Mesendoderm (in vitro differentiated cells): Measurements from ENCODE around the gene TUBA3C.

ENCODE experiments used
- DNase-seq: peaks from one replicate; pipeline ENCODE4 v3.0.0; 2013
- H2AK5ac ChIP-seq: 2 replicates; pipeline ENCODE4 v1.6.1; 2013; ENCODE audit warnings: low read length, inconsistent platforms
- H2BK120ac ChIP-seq: 2 replicates; pipeline ENCODE4 v1.6.1; 2013; ENCODE audit warnings: low read depth, mild to moderate bottlenecking, low read length, moderate library complexity, mixed read lengths
- H2BK15ac ChIP-seq: replicated peaks from 2 replicates; pipeline ENCODE4 v1.6.1; 2013; ENCODE audit warnings: low read depth, mild to moderate bottlenecking, moderate library complexity
- H2BK5ac ChIP-seq: 2 replicates; pipeline ENCODE4 v1.6.1; 2013; ENCODE audit warnings: low read length, inconsistent platforms
- H3K18ac ChIP-seq: 2 replicates; pipeline ENCODE4 v1.6.1; 2013; ENCODE audit warnings: mild to moderate bottlenecking, low read length, mixed read lengths
- H3K23ac ChIP-seq: one replicate; pipeline ENCODE4 v1.6.1; 2013; ENCODE audit warnings: low read length
- H3K27ac ChIP-seq: 2 replicates; pipeline ENCODE4 v1.5.1; 2013; ENCODE audit warnings: low read depth, mild to moderate bottlenecking, inconsistent platforms, low read length, moderate library complexity
- H3K27me3 ChIP-seq: 2 replicates; pipeline ENCODE4 v1.6.1; 2013; ENCODE audit warnings: low read length, control low read depth, mild to moderate bottlenecking, inconsistent platforms; ENCODE audit not compliant: insufficient read depth, poor library complexity
- H3K36me3 ChIP-seq: 2 replicates; pipeline ENCODE4 v1.6.1; 2013; ENCODE audit warnings: low read length, inconsistent platforms; ENCODE audit not compliant: control insufficient read depth, insufficient read depth
- H3K4ac ChIP-seq: one replicate; pipeline ENCODE4 v1.6.1; 2013; ENCODE audit warnings: low read depth, mild to moderate bottlenecking, low read length, moderate library complexity
- H3K4me1 ChIP-seq: 2 replicates; pipeline ENCODE4 v1.6.1; 2013; ENCODE audit warnings: low read depth, low read length, inconsistent platforms; ENCODE audit not compliant: control insufficient read depth
- H3K4me2 ChIP-seq: 2 replicates; pipeline ENCODE4 v1.6.1; 2013; ENCODE audit warnings: low read length
- H3K4me3 ChIP-seq: 2 replicates; pipeline ENCODE4 v1.5.1; 2013; ENCODE audit warnings: mild to moderate bottlenecking, low read length
- H3K56ac ChIP-seq: one replicate; pipeline ENCODE4 v1.6.1; 2013; ENCODE audit warnings: low read length
- H3K79me1 ChIP-seq: 2 replicates; pipeline ENCODE4 v1.6.1; 2013; ENCODE audit warnings: low read length, inconsistent platforms
- H3K79me2 ChIP-seq: 2 replicates; pipeline ENCODE4 v1.6.1; 2013; ENCODE audit warnings: mild to moderate bottlenecking, low read length; ENCODE audit not compliant: control insufficient read depth, insufficient read depth
- H3K9ac ChIP-seq: 2 replicates; pipeline ENCODE4 v1.6.1; 2013; ENCODE audit warnings: low read length, inconsistent platforms
- H4K5ac ChIP-seq: one replicate; pipeline ENCODE4 v1.6.1; 2013; ENCODE audit warnings: low read length
- H4K8ac ChIP-seq: one replicate; pipeline ENCODE4 v1.6.1; 2013; ENCODE audit warnings: low read depth, mild to moderate bottlenecking, control low read depth, low read length, moderate library complexity
- WGBS: extraction: QIAGEN DNeasy Blood & Tissue Kit; methylation state at CpG from one replicate; pipeline ENCODE4 v1.1.7; 2013; ENCODE audit warnings: low lambda C conversion rate, missing lambda C conversion rate; ENCODE audit not compliant: insufficient coverage; ENCODE audit errors: extremely low coverage; 5-methylcytosine and 5-hydroxymethylcytosine counted together

The TUBA3C gene

DNA sequence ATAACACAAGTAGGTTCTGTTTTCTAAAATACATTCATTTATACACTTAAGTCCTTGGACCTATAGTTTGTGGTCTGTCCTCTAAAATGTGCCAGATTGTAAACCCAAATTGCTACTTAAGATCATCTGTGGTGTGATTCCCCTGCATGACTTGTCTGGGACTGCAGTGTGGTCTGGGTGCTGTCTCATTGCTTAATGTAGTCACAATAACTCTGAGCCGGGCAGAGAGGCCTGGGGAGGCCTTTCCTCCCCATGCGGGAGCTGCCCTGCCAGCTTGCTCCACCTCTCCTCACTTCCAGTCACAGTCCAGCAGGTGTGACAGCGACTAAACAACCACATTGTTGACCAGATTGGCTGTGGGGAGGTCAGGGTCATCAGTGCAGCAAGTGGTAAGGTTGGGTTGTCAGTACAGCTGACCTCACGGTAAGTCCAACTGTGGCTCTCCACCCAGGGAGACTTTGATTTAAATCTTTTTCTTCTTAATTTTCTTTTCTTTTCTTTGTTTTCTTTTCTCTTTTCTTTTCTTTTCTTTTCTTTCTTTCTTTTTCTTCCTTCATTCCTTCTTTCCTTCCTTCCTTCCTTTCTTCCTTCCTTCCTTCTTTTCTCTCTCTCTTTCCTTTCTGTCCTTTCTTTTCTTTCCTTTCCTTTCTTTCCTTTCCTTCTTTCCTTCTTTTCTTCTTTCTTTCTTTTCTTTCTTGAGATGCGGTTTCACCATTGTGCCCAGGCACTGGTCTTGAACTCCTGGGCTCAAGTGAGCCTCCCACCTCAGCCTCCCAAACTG is 4.4 kb upstream of the TUBA3C start:
- H3K27ac ChIP-seq = no peak overlapping the region
- H3K23ac ChIP-seq = no peak overlapping the region
- no peak overlapping the region for H3K18ac ChIP-seq
- H3K4ac ChIP-seq = no peak overlapping the region
- H2BK120ac ChIP-seq = no peak overlapping the region
- no peaks in the 10 kb centered on the region for H3K4me1 ChIP-seq
- no peak for DNase-seq
- no peaks in the 10 kb centered on the region for H3K79me2 ChIP-seq
- no peak overlapping the region for H2AK5ac ChIP-seq
- no peak overlapping the region for H2BK15ac ChIP-seq
- H4K8ac ChIP-seq = no peak overlapping the region
- no peaks in the 10 kb centered on the region for H3K27me3 ChIP-seq
- H3K9ac ChIP-seq = no peak overlapping the region
- H3K4me3 ChIP-seq = no peak overlapping the region
- no peak overlapping the region for H3K4me2 ChIP-seq
- no peaks in the 10 kb centered on the region for H3K79me1 ChIP-seq
- no peak overlapping the region for H4K5ac ChIP-seq
- no peak overlapping the region for H2BK5ac ChIP-seq
- no peaks in the 10 kb centered on the region for H3K36me3 ChIP-seq
- WGBS = no CpG with 5 or more reads among the region's 5 CpGs
- H3K56ac ChIP-seq = no peak overlapping the region

DNA sequence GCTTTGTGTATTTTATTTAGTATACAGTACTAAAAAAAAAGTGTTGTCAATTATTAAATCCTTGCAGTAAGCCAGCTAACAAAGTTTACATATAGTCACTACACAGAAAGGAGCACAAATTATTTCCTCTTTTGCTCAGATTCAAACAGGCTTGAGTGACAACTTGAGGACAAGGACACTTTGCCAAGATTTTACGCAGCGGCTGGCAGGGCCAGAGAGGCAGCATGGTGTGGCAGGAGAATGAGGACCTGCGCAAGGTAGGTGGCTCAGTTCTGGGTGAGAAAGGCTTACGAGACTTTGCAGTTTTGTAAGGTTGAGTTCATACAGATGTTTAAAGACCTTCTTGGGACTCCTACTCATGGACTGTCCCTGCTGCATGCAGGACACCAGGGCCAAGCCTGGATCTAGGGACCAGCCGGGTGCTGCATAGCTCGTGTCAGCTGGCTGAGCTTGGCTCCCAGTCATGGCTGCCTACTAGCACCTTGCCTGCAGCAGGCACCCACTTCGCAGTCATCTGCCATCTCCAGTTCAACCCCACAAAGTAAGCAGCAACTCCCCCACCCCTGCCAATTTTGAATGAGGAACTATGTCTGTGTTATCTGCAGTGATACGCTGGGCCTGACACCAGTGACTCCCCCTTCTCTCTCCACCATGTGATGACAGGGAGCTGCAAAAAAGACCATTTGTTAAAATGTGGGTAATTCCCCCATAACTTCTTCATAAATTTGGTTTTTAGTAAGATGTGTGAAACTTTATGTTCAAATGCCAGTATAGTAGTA is 3.7 kb upstream of the TUBA3C start:
- no peak overlapping the region for H2BK120ac ChIP-seq
- no peak for DNase-seq
- no CpG with 5 or more reads among the region's 8 CpGs for WGBS

DNA sequence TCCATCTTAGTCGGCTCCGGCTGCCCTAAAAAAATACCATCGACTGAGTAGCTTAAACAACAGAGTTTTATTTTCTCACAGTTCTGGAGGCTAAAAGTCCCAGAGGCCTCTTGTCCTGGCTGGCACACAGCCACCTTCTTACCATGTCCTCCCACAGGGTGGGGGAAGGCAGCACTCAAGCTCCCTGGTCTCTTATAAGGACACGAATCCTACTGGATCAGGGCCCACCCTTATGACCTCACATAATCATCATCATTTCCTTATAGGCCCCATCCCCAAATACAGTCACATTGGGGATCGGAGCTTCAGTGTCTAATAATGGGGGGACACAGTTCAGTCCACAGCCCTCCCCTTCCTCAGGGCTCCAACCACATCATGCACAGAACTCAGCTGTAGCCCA is 2.6 kb upstream of the TUBA3C start:
- no peak overlapping the region for H3K4me2 ChIP-seq
- no peak overlapping the region for H3K23ac ChIP-seq
- H3K79me1 ChIP-seq = no peaks in the 10 kb centered on the region
- no peak overlapping the region for H3K56ac ChIP-seq
- no peak overlapping the region for H4K8ac ChIP-seq
- no peaks in the 10 kb centered on the region for H3K4me1 ChIP-seq
- H2AK5ac ChIP-seq = no peak overlapping the region
- no peak overlapping the region for H3K4me3 ChIP-seq
- H4K5ac ChIP-seq = no peak overlapping the region
- WGBS = no CpG with 5 or more reads among the region's 5 CpGs
- no peak for DNase-seq
- H2BK5ac ChIP-seq = no peak overlapping the region
- H3K36me3 ChIP-seq = no peaks in the 10 kb centered on the region
- H3K79me2 ChIP-seq = no peaks in the 10 kb centered on the region
- no peak overlapping the region for H2BK15ac ChIP-seq
- H2BK120ac ChIP-seq = no peak overlapping the region
- no peak overlapping the region for H3K27ac ChIP-seq
- H3K4ac ChIP-seq = no peak overlapping the region
- H3K9ac ChIP-seq = no peak overlapping the region
- no peak overlapping the region for H3K18ac ChIP-seq
- H3K27me3 ChIP-seq = no peaks in the 10 kb centered on the region

More for the DNA sequence above, 3.7 kb upstream of the TUBA3C start:
- H4K8ac ChIP-seq = no peak overlapping the region
- H2AK5ac ChIP-seq = no peak overlapping the region
- no peak overlapping the region for H3K27ac ChIP-seq
- H2BK5ac ChIP-seq = no peak overlapping the region
- H3K9ac ChIP-seq = no peak overlapping the region
- no peak overlapping the region for H3K18ac ChIP-seq
- no peak overlapping the region for H4K5ac ChIP-seq
- no peak overlapping the region for H3K56ac ChIP-seq
- no peak overlapping the region for H3K4me2 ChIP-seq
- no peak overlapping the region for H3K4ac ChIP-seq
- no peak overlapping the region for H3K23ac ChIP-seq
- no peaks in the 10 kb centered on the region for H3K36me3 ChIP-seq
- no peak overlapping the region for H2BK15ac ChIP-seq
- no peaks in the 10 kb centered on the region for H3K79me2 ChIP-seq
- no peaks in the 10 kb centered on the region for H3K27me3 ChIP-seq
- H3K4me1 ChIP-seq = no peaks in the 10 kb centered on the region
- H3K79me1 ChIP-seq = no peaks in the 10 kb centered on the region
- no peak overlapping the region for H3K4me3 ChIP-seq

GRCh38 chr13:19183676-19184075 is 2.1 kb upstream of the TUBA3C start:
- H3K56ac ChIP-seq = no peak overlapping the region
- no peak overlapping the region for H3K4me2 ChIP-seq

GRCh38 chr13:19182536-19182935 is 912 bp upstream of the TUBA3C start:
- no peak for DNase-seq
- no CpG with 5 or more reads among the region's 16 CpGs for WGBS
- H3K27ac ChIP-seq = no peak overlapping the region

More at GRCh38 chr13:19183676-19184075, 2.1 kb upstream of the TUBA3C start:
- no peaks in the 10 kb centered on the region for H3K36me3 ChIP-seq
- DNase-seq = no peak
- no peak overlapping the region for H3K4me3 ChIP-seq
- no peak overlapping the region for H3K18ac ChIP-seq
- H2BK15ac ChIP-seq = no peak overlapping the region
- no peak overlapping the region for H2BK120ac ChIP-seq
- no peaks in the 10 kb centered on the region for H3K27me3 ChIP-seq
- H4K8ac ChIP-seq = no peak overlapping the region
- H2AK5ac ChIP-seq = no peak overlapping the region
- no CpG with 5 or more reads among the region's 3 CpGs for WGBS
- H3K27ac ChIP-seq = no peak overlapping the region
- no peaks in the 10 kb centered on the region for H3K79me1 ChIP-seq
- H4K5ac ChIP-seq = no peak overlapping the region
- no peak overlapping the region for H3K4ac ChIP-seq
- H2BK5ac ChIP-seq = no peak overlapping the region
- no peaks in the 10 kb centered on the region for H3K79me2 ChIP-seq
- no peaks in the 10 kb centered on the region for H3K4me1 ChIP-seq
- H3K9ac ChIP-seq = no peak overlapping the region
- H3K23ac ChIP-seq = no peak overlapping the region

More at GRCh38 chr13:19182536-19182935, 912 bp upstream of the TUBA3C start:
- Histone ChIP-seq H3K79me2 (no peaks in the 10 kb centered on the region), H2AK5ac (no peak overlapping the region), H3K4me1 (no peaks in the 10 kb centered on the region), H3K56ac (no peak overlapping the region), H3K27me3 (no peaks in the 10 kb centered on the region), H3K18ac (no peak overlapping the region), H3K36me3 (no peaks in the 10 kb centered on the region), H3K4me3 (no peak overlapping the region), H3K23ac (no peak overlapping the region), H3K79me1 (no peaks in the 10 kb centered on the region), H4K8ac (no peak overlapping the region), H3K4ac (no peak overlapping the region), H3K4me2 (no peak overlapping the region), H2BK15ac (no peak overlapping the region), H2BK5ac (no peak overlapping the region), H2BK120ac (no peak overlapping the region), H4K5ac (no peak overlapping the region), H3K9ac (no peak overlapping the region)
